Stimulated activated CD8-positive, alpha-beta memory T cell treated with anti-CD3 and anti-CD28 coated beads, Interleukin-2, amount 100 ng/mL, for 1 hour (primary cell): ENCODE measurements around the gene TMEM143.
"Not testable (repeated sequence)": the region's sequence is repeated elsewhere in the genome, so short reads cannot be mapped to it uniquely, and the experiment has no call there.

Experiments used
- DNase-seq, 2 donors: peaks; one replicate each; pipeline ENCODE4 v3.0.0-alpha.2; 2020; ENCODE audit warnings: low read depth in 2 of 2

TMEM143 gene

GRCh38 chr19:48296963-48297734 is 66.6 kb downstream of the TMEM143 start:
- no peak for DNase-seq

DNA sequence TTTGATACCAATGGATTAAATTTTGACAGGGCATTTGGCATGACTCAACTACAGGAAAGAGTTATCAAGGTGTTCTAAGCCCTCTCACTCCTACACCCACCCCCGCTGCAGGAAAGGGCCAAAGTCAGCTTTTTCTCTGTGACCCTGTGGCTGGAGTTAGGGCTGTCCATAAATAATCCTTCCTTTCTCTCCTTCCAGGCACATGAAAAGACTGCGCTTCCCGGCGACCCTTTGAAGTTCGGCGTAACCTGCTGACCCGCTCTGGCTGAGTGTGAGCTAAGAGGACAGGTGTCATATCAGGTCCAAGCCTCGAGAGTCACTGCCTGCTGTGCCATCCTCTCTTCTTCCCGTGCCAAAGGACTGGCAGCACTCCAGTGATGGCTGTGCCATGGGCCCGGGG is 68.3 kb downstream of the TMEM143 start:
- DNase-seq = no peak

DNA sequence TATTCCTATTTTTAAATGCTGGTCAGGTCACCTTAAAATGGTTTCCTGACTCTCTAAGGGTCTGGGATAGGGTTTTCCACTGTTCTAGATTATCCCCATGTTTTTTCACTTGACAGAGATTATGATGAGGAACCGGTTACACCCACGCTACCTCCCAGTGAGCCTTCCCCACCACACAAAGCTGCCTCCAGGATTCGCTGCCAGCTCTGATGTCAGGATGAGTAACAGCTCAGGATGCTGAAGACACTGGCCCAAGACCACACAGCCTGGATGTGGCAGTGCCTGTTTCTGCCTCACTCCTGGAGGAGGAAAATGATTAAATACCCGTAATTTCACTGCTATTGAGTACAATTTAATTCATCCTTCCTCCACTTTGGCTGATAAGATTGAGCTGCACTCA is 70.9 kb downstream of the TMEM143 start:
- no peak for DNase-seq

GRCh38 chr19:48291489-48291815 is 72.3 kb downstream of the TMEM143 start:
- not testable (repeated sequence) for DNase-seq

- DNase-seq = peak; percentile 40 to 41
These were observed 72.8 kb downstream of the TMEM143 start for GRCh38 chr19:48290771-48291488.

- DNase-seq = no peak
These were observed 73.4 kb downstream of the TMEM143 start for GRCh38 chr19:48290401-48290770.

GRCh38 chr19:48287748-48288147 is 76.0 kb downstream of the TMEM143 start:
- DNase-seq = no peak

DNA sequence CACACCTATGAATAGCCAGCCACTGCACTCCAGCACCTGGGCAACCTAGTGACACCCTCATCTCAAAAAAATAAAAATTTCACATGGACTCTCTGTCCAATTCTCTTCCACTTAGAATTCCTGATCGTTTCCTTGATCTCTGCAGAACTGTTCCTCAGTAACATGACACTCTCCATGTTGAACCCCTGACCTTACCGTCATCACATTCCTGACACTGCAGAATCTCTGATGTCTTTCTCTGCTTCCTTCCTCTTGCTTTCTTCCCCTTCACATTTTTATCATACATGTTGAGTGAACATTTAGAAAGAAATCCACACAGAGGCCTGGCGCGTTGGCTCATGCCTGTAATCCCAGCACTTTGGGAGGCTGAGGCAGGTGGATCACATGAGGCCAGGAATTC is 78.8 kb downstream of the TMEM143 start:
- DNase-seq = no peak

GRCh38 chr19:48283908-48284307 is 79.8 kb downstream of the TMEM143 start:
- no peak for DNase-seq
